H7 (cell line): ENCODE data around the gene HDDC3. TPM values are rescaled to one million over a fixed set of nuclear protein-coding genes. Genes with fewer than 3 reads are reported as not detected.
A peak's percentile ranks its signal among the peaks of the same experiment; 100 is the strongest.
"Not testable (repeated sequence)": the region's sequence is repeated elsewhere in the genome, so short reads cannot be mapped to it uniquely, and the experiment has no call there.

Source experiments
- DNase-seq: peaks from one replicate; pipeline ENCODE4 v3.0.0; 2012
- H3K27me3 ChIP-seq: 2 replicates; pipeline ENCODE4 v1.6.0; 2011; ENCODE audit warnings: mild to moderate bottlenecking, low read length; ENCODE audit not compliant: control insufficient read depth, insufficient read depth
- H3K36me3 ChIP-seq: replicated peaks from 2 replicates; pipeline ENCODE4 v1.5.1; 2011; ENCODE audit warnings: low read length; ENCODE audit not compliant: control insufficient read depth, insufficient read depth
- H3K4me3 ChIP-seq: 2 replicates; pipeline ENCODE4 v1.5.1; 2011; ENCODE audit warnings: low read depth, mild to moderate bottlenecking, control low read depth, low read length, moderate library complexity; ENCODE audit not compliant: insufficient read depth
- total RNA-seq: library from RNA; depleted of rRNA; stranded (reverse); fragments of >200 nt; shearing (Covaris generic); gene quantifications from 2 replicates; pipeline ENCODE4 v1.2.3, GENCODE V29; 2014

Gene HDDC3
- total RNA-seq, 1 experiment from 2014 or later: 19.4 TPM

GRCh38 chr15:90903733-90904536 is 28.4 kb downstream of the HDDC3 start:
- DNase-seq: peak; percentile 88
- H3K36me3 ChIP-seq: peaks cover 1% of the 10 kb centered on the region
- H3K4me3 ChIP-seq: peak overlapping the region; percentile 76
- H3K27me3 ChIP-seq: peaks cover 11% of the 10 kb centered on the region

GRCh38 chr15:90902840-90903732 is 29.3 kb downstream of the HDDC3 start, which contains the start of gene MAN2A2:
TSS of gene MAN2A2 (plus strand) at chr15:90903302. CDS start at chr15:90904208, 906 bp downstream.
- DNase-seq: peak; percentile 91
- peaks cover 1% of the 10 kb centered on the region for H3K36me3 ChIP-seq

GRCh38 chr15:90902040-90902839 is 30.1 kb downstream of the HDDC3 start:
- Histone ChIP-seq H3K27me3 (peaks cover 11% of the 10 kb centered on the region), H3K4me3 (peak overlapping the region; percentile 76), H3K36me3 (no peaks in the 10 kb centered on the region; the same call in 1 of the 2 replicates)
- peak; percentile 99 for DNase-seq

More at GRCh38 chr15:90902840-90903732, 29.3 kb downstream of the HDDC3 start, which contains the start of gene MAN2A2:
- H3K27me3 ChIP-seq: peaks cover 11% of the 10 kb centered on the region
- H3K4me3 ChIP-seq: peak within 1 kb of the TSS; percentile 76

GRCh38 chr15:90901175-90902039 is 30.9 kb downstream of the HDDC3 start:
- H3K4me3 ChIP-seq: no peak overlapping the region

GRCh38 chr15:90897131-90897655 is 35.2 kb downstream of the HDDC3 start:
- H3K4me3 ChIP-seq, H3K36me3 ChIP-seq, H3K27me3 ChIP-seq, DNase-seq: not testable (repeated sequence)

More at GRCh38 chr15:90901175-90902039, 30.9 kb downstream of the HDDC3 start:
- Histone ChIP-seq H3K27me3 (peaks cover 11% of the 10 kb centered on the region), H3K36me3 (no peaks in the 10 kb centered on the region; the same call in 1 of the 2 replicates)
- DNase-seq: no peak

- H3K4me3 ChIP-seq: no peak overlapping the region
- H3K36me3 ChIP-seq: no peaks in the 10 kb centered on the region; the same call in 1 of the 2 replicates
- peak; percentile 68 for DNase-seq
- H3K27me3 ChIP-seq: no peaks in the 10 kb centered on the region
Observed at GRCh38 chr15:90895571-90896117, 36.7 kb downstream of the HDDC3 start.

GRCh38 chr15:90893175-90894090 is 38.9 kb downstream of the HDDC3 start:
- DNase-seq: no peak
- Histone ChIP-seq H3K36me3 (no peaks in the 10 kb centered on the region; the same call in 1 of the 2 replicates), H3K27me3 (no peaks in the 10 kb centered on the region), H3K4me3 (no peak overlapping the region)

- no peak overlapping the region for H3K4me3 ChIP-seq
- H3K27me3 ChIP-seq: no peaks in the 10 kb centered on the region
- DNase-seq: no peak
- no peaks in the 10 kb centered on the region; the same call in 1 of the 2 replicates for H3K36me3 ChIP-seq
Observed at GRCh38 chr15:90892498-90893174, 39.7 kb downstream of the HDDC3 start.

- H3K27me3 ChIP-seq: no peaks in the 10 kb centered on the region
- no peak for DNase-seq
- no peak overlapping the region for H3K4me3 ChIP-seq
- H3K36me3 ChIP-seq: no peaks in the 10 kb centered on the region; the same call in 1 of the 2 replicates
Observed at GRCh38 chr15:90892023-90892422, 40.3 kb downstream of the HDDC3 start.

- DNase-seq: no peak
- H3K4me3 ChIP-seq: no peak overlapping the region
- H3K27me3 ChIP-seq: no peaks in the 10 kb centered on the region
- no peaks in the 10 kb centered on the region; the same call in 1 of the 2 replicates for H3K36me3 ChIP-seq
Observed at GRCh38 chr15:90891346-90891949, 40.9 kb downstream of the HDDC3 start.

- H3K27me3 ChIP-seq: no peaks in the 10 kb centered on the region
- H3K36me3 ChIP-seq: no peaks in the 10 kb centered on the region; the same call in 1 of the 2 replicates
- no peak for DNase-seq
- H3K4me3 ChIP-seq: no peak overlapping the region
Observed at GRCh38 chr15:90890839-90891238, 41.5 kb downstream of the HDDC3 start.
